ENCODE measurements around the gene SOCS3. TPM values are rescaled to one million over a fixed set of nuclear protein-coding genes. Genes with fewer than 3 reads are reported as not detected.

SOCS3 gene
- total RNA-seq, 1 donor from 2014 or later, result 16.9 TPM

- Mint-ChIP-seq H3K9me3 (no peaks in the 10 kb centered on the region), H3K4me3 (no peak overlapping the region), H3K36me3 (no peaks in the 10 kb centered on the region), H3K27ac (peak overlapping the region; percentile 6), H3K27me3 (no peaks in the 10 kb centered on the region), H3K4me1 (ENCODE audit: unreplicated experiment) (peaks cover 20% of the 10 kb centered on the region)
- TF ChIP-seq CTCF (conservative IDR thresholded peaks at IDR 0.05), result no peak
- DNase-seq (ENCODE audit: extremely low spot score, unreplicated experiment), result no peak
Observed at GRCh38 chr17:78329263-78330059, 30.4 kb downstream of the SOCS3 start.

DNA sequence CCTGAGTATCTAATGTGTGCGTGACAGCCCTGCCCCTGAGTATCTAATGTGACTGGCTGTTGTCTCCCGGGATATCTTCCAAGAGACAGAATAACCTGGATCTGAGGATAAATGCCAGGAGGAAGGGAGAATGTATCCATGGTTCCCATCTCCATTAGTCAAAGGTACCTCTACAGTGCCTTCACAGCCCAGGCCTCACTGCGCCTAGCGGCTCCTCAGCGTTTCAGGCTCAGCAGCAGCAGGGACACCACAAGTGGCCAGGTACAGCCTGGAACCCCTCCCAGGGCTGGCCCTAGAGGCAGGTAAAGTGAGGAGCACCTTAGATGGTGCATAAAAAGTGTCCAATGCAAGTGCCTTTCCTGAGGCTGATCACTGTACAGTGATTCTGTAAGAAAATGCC, 32.0 kb downstream of the SOCS3 start:
- H3K4me1 Mint-ChIP-seq (ENCODE audit: unreplicated experiment), result peaks cover 15% of the 10 kb centered on the region
- no peaks in the 10 kb centered on the region for H3K36me3 Mint-ChIP-seq

GRCh38 chr17:78325076-78325687, 34.7 kb downstream of the SOCS3 start:
- no peak for DNase-seq (ENCODE audit: extremely low spot score, unreplicated experiment)
- no peak for TF ChIP-seq CTCF (conservative IDR thresholded peaks at IDR 0.05)
- H3K4me1 Mint-ChIP-seq (ENCODE audit: unreplicated experiment), result peaks cover 16% of the 10 kb centered on the region
- H3K4me3 Mint-ChIP-seq, result peak overlapping the region; percentile 72
- no peaks in the 10 kb centered on the region for H3K9me3 Mint-ChIP-seq
- peak overlapping the region; percentile 66 for H3K27ac Mint-ChIP-seq
- H3K27me3 Mint-ChIP-seq, result no peaks in the 10 kb centered on the region
- H3K36me3 Mint-ChIP-seq, result no peaks in the 10 kb centered on the region

More for the DNA sequence above, 32.0 kb downstream of the SOCS3 start:
- Mint-ChIP-seq H3K4me3 (no peak overlapping the region), H3K9me3 (no peaks in the 10 kb centered on the region), H3K27me3 (no peaks in the 10 kb centered on the region), H3K27ac (no peak overlapping the region)
- TF ChIP-seq CTCF (conservative IDR thresholded peaks at IDR 0.05), result no peak
- no peak for DNase-seq (ENCODE audit: extremely low spot score, unreplicated experiment)

- H3K27me3 Mint-ChIP-seq, result no peaks in the 10 kb centered on the region
- TF ChIP-seq CTCF (conservative IDR thresholded peaks at IDR 0.05), result no peak
- no peaks in the 10 kb centered on the region for H3K9me3 Mint-ChIP-seq
- peaks cover 16% of the 10 kb centered on the region for H3K4me1 Mint-ChIP-seq (ENCODE audit: unreplicated experiment)
- H3K4me3 Mint-ChIP-seq, result peak overlapping the region; percentile 72
- H3K27ac Mint-ChIP-seq, result peak overlapping the region; percentile 66
- DNase-seq (ENCODE audit: extremely low spot score, unreplicated experiment), result no peak
- H3K36me3 Mint-ChIP-seq, result no peaks in the 10 kb centered on the region
Observed at GRCh38 chr17:78324391-78325075, 35.3 kb downstream of the SOCS3 start.

GRCh38 chr17:78323826-78324390, 36.0 kb downstream of the SOCS3 start:
- TF ChIP-seq CTCF (conservative IDR thresholded peaks at IDR 0.05), result no peak
- Mint-ChIP-seq H3K4me3 (peak overlapping the region; percentile 72), H3K27ac (peak overlapping the region; percentile 66)

More at GRCh38 chr17:78323826-78324390, 36.0 kb downstream of the SOCS3 start:
- H3K36me3 Mint-ChIP-seq, result no peaks in the 10 kb centered on the region
- H3K4me1 Mint-ChIP-seq (ENCODE audit: unreplicated experiment), result peaks cover 16% of the 10 kb centered on the region
- DNase-seq (ENCODE audit: extremely low spot score, unreplicated experiment), result no peak
- H3K9me3 Mint-ChIP-seq, result no peaks in the 10 kb centered on the region
- no peaks in the 10 kb centered on the region for H3K27me3 Mint-ChIP-seq
